Measurements from ENCODE around the gene NCS1.

Gene NCS1

GRCh38 chr9:130160862-130161470 is 11.2 kb upstream of the NCS1 start:
- H3K4me3 ChIP-seq (replicated peaks; ENCODE audit: low read depth, low read length), result no peak overlapping the region
- TF ChIP-seq, protein P1, sequence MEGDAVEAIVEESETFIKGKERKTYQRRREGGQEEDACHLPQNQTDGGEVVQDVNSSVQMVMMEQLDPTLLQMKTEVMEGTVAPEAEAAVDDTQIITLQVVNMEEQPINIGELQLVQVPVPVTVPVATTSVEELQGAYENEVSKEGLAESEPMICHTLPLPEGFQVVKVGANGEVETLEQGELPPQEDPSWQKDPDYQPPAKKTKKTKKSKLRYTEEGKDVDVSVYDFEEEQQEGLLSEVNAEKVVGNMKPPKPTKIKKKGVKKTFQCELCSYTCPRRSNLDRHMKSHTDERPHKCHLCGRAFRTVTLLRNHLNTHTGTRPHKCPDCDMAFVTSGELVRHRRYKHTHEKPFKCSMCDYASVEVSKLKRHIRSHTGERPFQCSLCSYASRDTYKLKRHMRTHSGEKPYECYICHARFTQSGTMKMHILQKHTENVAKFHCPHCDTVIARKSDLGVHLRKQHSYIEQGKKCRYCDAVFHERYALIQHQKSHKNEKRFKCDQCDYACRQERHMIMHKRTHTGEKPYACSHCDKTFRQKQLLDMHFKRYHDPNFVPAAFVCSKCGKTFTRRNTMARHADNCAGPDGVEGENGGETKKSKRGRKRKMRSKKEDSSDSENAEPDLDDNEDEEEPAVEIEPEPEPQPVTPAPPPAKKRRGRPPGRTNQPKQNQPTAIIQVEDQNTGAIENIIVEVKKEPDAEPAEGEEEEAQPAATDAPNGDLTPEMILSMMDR (IDR thresholded peaks at IDR 0.05; ENCODE audit: low read depth, low read length, missing control alignments), result no peak
- DNase-seq (ENCODE audit: extremely low read depth, low read depth), result no peak

GRCh38 chr9:130165579-130165978 is 6.6 kb upstream of the NCS1 start:
- H3K4me3 ChIP-seq (replicated peaks; ENCODE audit: low read depth, low read length), result no peak overlapping the region
- TF ChIP-seq, protein P1 (IDR thresholded peaks at IDR 0.05; ENCODE audit: low read depth, low read length, missing control alignments), result no peak
- DNase-seq (ENCODE audit: extremely low read depth, low read depth), result no peak

GRCh38 chr9:130166399-130166798 is 5.8 kb upstream of the NCS1 start:
- no peak overlapping the region for H3K4me3 ChIP-seq (replicated peaks; ENCODE audit: low read depth, low read length)
- no peak for DNase-seq (ENCODE audit: extremely low read depth, low read depth)
- TF ChIP-seq, protein P1 (IDR thresholded peaks at IDR 0.05; ENCODE audit: low read depth, low read length, missing control alignments), result no peak

DNA sequence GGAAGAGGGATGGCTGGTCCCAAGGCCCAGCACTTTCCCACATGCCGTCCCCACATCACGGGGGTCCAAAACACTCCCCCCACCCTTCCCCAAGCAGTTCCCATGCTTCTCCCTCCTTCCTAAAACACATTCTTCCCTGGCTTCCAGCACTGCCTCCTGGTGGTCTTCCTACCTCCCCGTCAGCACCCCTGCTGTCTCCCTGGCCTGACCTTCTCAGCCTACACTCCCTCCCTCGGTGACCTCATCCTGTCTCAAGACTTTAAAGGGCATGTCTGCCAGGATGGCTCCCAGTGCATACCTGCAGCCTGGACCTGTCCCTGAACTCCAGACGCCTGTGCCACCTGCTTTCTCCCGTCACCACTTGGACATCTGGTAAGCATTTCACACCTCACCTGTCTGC is 4.3 kb upstream of the NCS1 start:
- H3K4me3 ChIP-seq (replicated peaks; ENCODE audit: low read depth, low read length), result no peak overlapping the region
- TF ChIP-seq, protein P1 (IDR thresholded peaks at IDR 0.05; ENCODE audit: low read depth, low read length, missing control alignments), result no peak
- no peak for DNase-seq (ENCODE audit: extremely low read depth, low read depth)

DNA sequence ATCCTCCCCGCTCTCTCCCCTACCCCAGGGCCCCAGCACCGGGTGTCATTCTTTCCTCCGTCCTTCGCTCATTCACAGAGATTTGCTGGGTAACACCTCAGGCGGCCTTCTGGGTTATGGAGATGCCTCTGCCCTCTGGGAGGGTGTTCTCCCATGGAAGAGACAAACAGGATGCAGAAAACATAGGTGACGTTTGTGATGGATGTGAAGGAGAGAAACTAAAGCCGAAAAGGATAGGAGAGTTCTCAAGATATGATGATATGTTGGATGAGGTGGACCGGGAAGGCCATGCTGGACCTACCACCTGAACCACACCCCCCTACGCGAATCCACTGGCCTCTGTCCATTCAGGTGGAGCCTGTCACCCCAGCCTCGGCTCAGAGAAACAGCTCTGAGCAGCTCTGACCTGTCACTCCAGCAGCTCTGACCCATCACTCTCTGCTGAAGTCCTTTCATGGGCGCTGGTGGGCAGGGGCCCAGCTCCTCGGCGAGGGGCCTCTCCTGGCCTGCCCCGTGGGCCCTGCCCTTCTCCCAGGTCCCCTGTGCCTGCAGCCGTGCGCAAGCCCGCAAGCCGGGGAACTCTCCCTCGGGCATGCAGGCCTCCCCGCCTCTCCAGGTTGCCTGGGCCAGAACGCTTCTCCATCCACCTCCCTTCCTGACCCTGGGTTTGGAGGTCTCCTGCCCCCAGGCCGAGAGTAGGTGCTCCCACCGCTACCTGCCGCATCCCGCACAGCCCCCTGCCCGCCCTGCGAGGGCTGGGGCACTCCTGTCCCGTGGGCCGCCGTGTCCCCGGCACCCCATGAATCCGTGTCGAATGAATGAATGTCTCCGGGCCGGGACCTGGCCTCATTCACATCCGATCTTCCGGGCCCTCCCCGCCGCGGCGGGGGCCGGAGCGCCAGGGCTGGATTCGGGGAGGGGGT is 717 bp upstream of the NCS1 start:
- DNase-seq (ENCODE audit: extremely low read depth, low read depth), result no peak
- peak overlapping the region; percentile 38 for H3K4me3 ChIP-seq (replicated peaks; ENCODE audit: low read depth, low read length)
- TF ChIP-seq, protein P1 (IDR thresholded peaks at IDR 0.05; ENCODE audit: low read depth, low read length, missing control alignments), result no peak

DNA sequence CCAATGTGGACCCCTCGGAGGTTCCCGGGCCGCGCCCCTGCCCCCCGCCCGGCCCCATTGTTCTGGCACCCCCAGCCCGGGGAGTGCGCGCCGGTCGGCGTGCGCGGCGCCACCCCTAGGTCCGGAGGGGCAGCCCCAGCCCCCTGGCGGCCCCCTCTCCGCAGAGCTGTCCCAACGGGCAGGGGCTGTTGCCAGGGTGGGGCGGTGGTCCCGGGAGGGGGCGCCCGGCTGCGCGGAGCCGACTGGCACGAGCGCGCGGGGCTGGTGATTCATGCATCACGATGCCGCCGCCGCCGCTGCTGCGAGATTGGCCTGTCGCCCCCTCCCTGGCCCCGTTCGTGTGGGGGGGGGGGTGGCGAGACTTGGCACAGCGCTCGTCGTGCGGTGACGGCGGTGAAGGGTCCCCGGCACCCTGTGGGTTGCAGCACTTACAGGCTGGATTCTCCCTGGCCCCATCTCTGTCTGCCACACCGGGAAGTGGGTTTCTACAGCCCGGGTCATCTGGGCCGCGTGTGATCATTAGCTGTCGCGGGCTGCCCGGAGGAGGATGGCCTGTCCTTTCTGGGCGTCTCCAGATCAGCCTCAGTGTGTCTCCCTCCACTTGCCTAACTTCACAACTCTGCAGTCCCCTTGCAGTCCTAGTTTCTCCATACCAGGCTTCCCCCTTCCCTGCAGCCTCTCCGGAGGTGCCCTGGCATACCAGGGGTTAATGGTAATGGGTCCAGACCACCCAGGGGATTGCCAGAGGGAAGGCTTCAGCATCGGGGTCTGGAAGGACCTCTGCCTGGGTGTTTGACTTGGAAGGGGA is 858 bp downstream of the NCS1 start:
- no peak for DNase-seq (ENCODE audit: extremely low read depth, low read depth)
- TF ChIP-seq, protein P1 (IDR thresholded peaks at IDR 0.05; ENCODE audit: low read depth, low read length, missing control alignments), result no peak
- peak overlapping the region; percentile 58 for H3K4me3 ChIP-seq (replicated peaks; ENCODE audit: low read depth, low read length)

Measured in HFF-Myc (cell line).